H9 (cell line): ENCODE data around the gene ABCA4. TPM values are rescaled to one million over a fixed set of nuclear protein-coding genes. Genes with fewer than 3 reads are reported as not detected.

Experiments used
- DNase-seq: peaks from one replicate; pipeline ENCODE4 v3.0.0-alpha.2; 2017
- H2AFZ ChIP-seq: one replicate; pipeline ENCODE4 v1.6.1; 2013; ENCODE audit warnings: mild to moderate bottlenecking, low read length, control low read depth, moderate library complexity
- H2AK5ac ChIP-seq: 2 replicates; pipeline ENCODE4 v1.6.1; 2013; ENCODE audit warnings: low read length, control low read depth, mixed read lengths; ENCODE audit not compliant: insufficient read length
- H2BK120ac ChIP-seq: one replicate; pipeline ENCODE4 v1.6.1; 2013; ENCODE audit warnings: low read depth, mild to moderate bottlenecking, low read length, control low read depth, inconsistent platforms; ENCODE audit not compliant: poor library complexity, severe bottlenecking
- H2BK12ac ChIP-seq: 2 replicates; pipeline ENCODE4 v1.6.1; 2013; ENCODE audit warnings: low read length, control low read depth, mixed read lengths, low read depth; ENCODE audit not compliant: insufficient read length
- H2BK15ac ChIP-seq: 2 replicates; pipeline ENCODE4 v1.6.1; 2013; ENCODE audit warnings: low read depth, low read length, control low read depth
- H2BK20ac ChIP-seq: one replicate; pipeline ENCODE4 v1.6.1; 2013; ENCODE audit warnings: low read depth, mild to moderate bottlenecking, low read length, control low read depth, inconsistent platforms; ENCODE audit not compliant: poor library complexity, severe bottlenecking
- H2BK5ac ChIP-seq: 2 replicates; pipeline ENCODE4 v1.6.1; 2013; ENCODE audit warnings: low read length, control low read depth, mixed read lengths; ENCODE audit not compliant: insufficient read length
- H3K14ac ChIP-seq: 2 replicates; pipeline ENCODE4 v1.6.1; 2013; ENCODE audit warnings: low read length, control low read depth; ENCODE audit not compliant: insufficient read depth
- H3K18ac ChIP-seq: 2 replicates; pipeline ENCODE4 v1.6.1; 2013; ENCODE audit warnings: low read depth, mild to moderate bottlenecking, mixed read lengths, low read length, control low read depth; ENCODE audit not compliant: insufficient read length
- H3K23ac ChIP-seq: 2 replicates; pipeline ENCODE4 v1.6.1; 2013; ENCODE audit warnings: low read length, control low read depth, mixed read lengths, low read depth; ENCODE audit not compliant: insufficient read length
- H3K23me2 ChIP-seq: 2 replicates; pipeline ENCODE4 v1.6.1; 2013; ENCODE audit warnings: low read depth, mild to moderate bottlenecking, mixed read lengths, low read length, control low read depth; ENCODE audit not compliant: insufficient read length, poor library complexity, severe bottlenecking
- H3K27ac ChIP-seq: 2 replicates; pipeline ENCODE4 v1.5.1; 2013; ENCODE audit warnings: low read length, control low read depth, mixed read lengths, low read depth; ENCODE audit not compliant: insufficient read length
- H3K27me3 ChIP-seq: 2 replicates; pipeline ENCODE4 v1.6.1; 2013; ENCODE audit warnings: low read length, control low read depth, inconsistent platforms; ENCODE audit not compliant: insufficient read depth
- H3K4ac ChIP-seq: 2 replicates; pipeline ENCODE4 v1.6.1; 2013; ENCODE audit warnings: low read depth, mild to moderate bottlenecking, control low read depth, inconsistent platforms, low read length, moderate library complexity
- H3K4me1 ChIP-seq: 2 replicates; pipeline ENCODE4 v1.6.1; 2013; ENCODE audit warnings: low read length, control low read depth, inconsistent platforms; ENCODE audit not compliant: insufficient read depth
- H3K4me2 ChIP-seq: 2 replicates; pipeline ENCODE4 v1.6.1; 2013; ENCODE audit warnings: low read length, control low read depth, mixed read lengths; ENCODE audit not compliant: insufficient read length, insufficient read depth
- H3K56ac ChIP-seq: 2 replicates; pipeline ENCODE4 v1.6.1; 2013; ENCODE audit warnings: low read depth, mild to moderate bottlenecking, mixed read lengths, low read length, control low read depth; ENCODE audit not compliant: insufficient read length
- H3K79me1 ChIP-seq: 2 replicates; pipeline ENCODE4 v1.6.1; 2013; ENCODE audit warnings: low read depth, mild to moderate bottlenecking, moderate library complexity, low read length, control low read depth, inconsistent platforms; ENCODE audit not compliant: insufficient read depth, poor library complexity, severe bottlenecking
- H3K79me2 ChIP-seq: 2 replicates; pipeline ENCODE4 v1.6.1; 2013; ENCODE audit warnings: low read length, control low read depth, inconsistent platforms; ENCODE audit not compliant: insufficient read depth
- H3K9ac ChIP-seq: 2 replicates; pipeline ENCODE4 v1.6.1; 2013; ENCODE audit warnings: low read length, control low read depth, mixed read lengths; ENCODE audit not compliant: insufficient read length; ENCODE audit errors: extremely low read depth
- H3K9me3 ChIP-seq: one replicate; pipeline ENCODE4 v1.6.1; 2013; ENCODE audit warnings: low read depth, low read length, inconsistent platforms; ENCODE audit not compliant: control insufficient read depth
- H3T11ph ChIP-seq: one replicate; pipeline ENCODE4 v1.6.1; 2013; ENCODE audit warnings: mild to moderate bottlenecking, low read length, control low read depth, inconsistent platforms
- H4K20me1 ChIP-seq: one replicate; pipeline ENCODE4 v1.6.1; 2013; ENCODE audit not compliant: control insufficient read depth, insufficient read length, insufficient read depth
- H4K5ac ChIP-seq: 2 replicates; pipeline ENCODE4 v1.6.1; 2013; ENCODE audit warnings: low read depth, mild to moderate bottlenecking, mixed read lengths, low read length, control low read depth; ENCODE audit not compliant: insufficient read length
- H4K8ac ChIP-seq: replicated peaks from 2 replicates; pipeline ENCODE4 v1.6.1; 2013; ENCODE audit warnings: low read length, control low read depth, mixed read lengths, low read depth; ENCODE audit not compliant: insufficient read length
- H4K91ac ChIP-seq: 2 replicates; pipeline ENCODE4 v1.6.1; 2013; ENCODE audit warnings: low read depth, mild to moderate bottlenecking, moderate library complexity, mixed read lengths, low read length, control low read depth; ENCODE audit not compliant: insufficient read length
- H3K27ac Mint-ChIP-seq, 3 experiments: 2 replicates in 2 of 3; 3 replicates in 1 of 3; pipeline ENCODE4 v1.8.0; 2020 to 2021; ENCODE audit warnings: mixed read lengths in 3 of 3, mild to moderate bottlenecking in 1 of 3, moderate library complexity in 1 of 3
- H3K27me3 Mint-ChIP-seq: 2 replicates; pipeline ENCODE4 v1.8.0; 2021; ENCODE audit warnings: low read depth, mild to moderate bottlenecking, moderate library complexity, mixed read lengths
- H3K36me3 Mint-ChIP-seq, 3 experiments: 2 replicates in 2 of 3; 3 replicates in 1 of 3; pipeline ENCODE4 v1.8.0; 2020 to 2021; ENCODE audit warnings: low read depth in 3 of 3, mixed read lengths in 3 of 3; ENCODE audit not compliant: insufficient read depth in 1 of 3
- H3K4me1 Mint-ChIP-seq, 2 experiments: 2 replicates each; pipeline ENCODE4 v1.8.0; 2020; ENCODE audit warnings: mixed read lengths in 2 of 2
- H3K4me3 Mint-ChIP-seq, 2 experiments: 2 replicates in 1 of 2; 3 replicates in 1 of 2; pipeline ENCODE4 v1.8.0; 2020 to 2021; ENCODE audit warnings: mild to moderate bottlenecking in 2 of 2, mixed read lengths in 2 of 2, moderate library complexity in 1 of 2
- H3K9me3 Mint-ChIP-seq, 2 experiments: 2 replicates in 1 of 2; 3 replicates in 1 of 2; pipeline ENCODE4 v1.8.0; 2020; ENCODE audit warnings: mild to moderate bottlenecking in 2 of 2, mixed read lengths in 2 of 2, moderate library complexity in 1 of 2
- WGBS: extraction: QIAGEN DNeasy Blood & Tissue Kit; methylation state at CpG from one replicate; pipeline ENCODE4 v1.1.7; 2013; ENCODE audit warnings: missing lambda C conversion rate, low lambda C conversion rate, mixed read lengths; ENCODE audit not compliant: insufficient read length; ENCODE audit errors: extremely low coverage; 5-methylcytosine and 5-hydroxymethylcytosine counted together
- total RNA-seq: library from RNA; stranded (reverse); gene quantifications from 2 replicates; pipeline ENCODE4 v1.2.1, GENCODE V29; 2021
- TF ChIP-seq, protein P1 (sequence below): fragments of 200-600 bp; sonication (generic); conservative IDR thresholded peaks from 3 replicates; pipeline ENCODE4 v1.8.0; 2021; ENCODE audit warnings: antibody characterized with exemption, mild to moderate bottlenecking

ABCA4 gene
- total RNA-seq, 1 experiment from 2014 or later: not detected

DNA sequence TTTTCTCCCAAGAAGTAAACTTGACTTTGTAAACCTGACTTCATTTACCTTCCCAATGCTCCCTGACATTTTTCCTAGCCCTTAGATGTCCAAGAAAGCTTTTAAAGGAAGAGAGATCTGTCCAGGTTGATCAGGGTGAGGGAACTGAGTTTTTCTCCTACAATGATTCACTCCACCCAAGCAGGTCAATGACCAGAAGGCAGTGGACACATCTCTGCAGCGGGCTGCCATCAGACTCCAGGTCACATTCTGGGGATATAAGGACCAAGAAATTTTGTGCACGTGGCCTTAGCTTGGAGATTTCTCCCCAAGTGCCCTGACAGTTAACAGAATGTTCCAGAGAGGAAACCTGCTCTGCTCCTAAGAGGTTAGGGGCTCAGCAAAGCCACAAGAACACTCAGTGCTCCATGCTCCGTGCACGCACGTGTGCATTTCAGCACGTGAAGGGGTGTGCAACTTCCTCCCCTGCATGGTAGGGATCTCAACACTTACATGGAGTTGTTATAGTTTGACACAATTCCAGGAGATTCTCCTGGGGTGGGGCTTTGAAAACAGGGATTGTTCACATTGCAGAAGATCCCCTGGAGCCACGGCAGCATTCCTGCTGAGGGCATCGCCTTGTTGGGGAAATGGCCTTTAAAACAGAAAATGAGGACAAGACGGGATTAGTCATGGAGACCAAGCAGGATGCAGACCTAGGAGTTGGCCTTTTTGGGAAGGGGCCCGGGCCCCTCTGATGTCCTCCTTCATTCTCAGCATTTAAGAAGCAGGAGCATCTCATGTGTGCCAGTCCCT is 9.8 kb downstream of the ABCA4 start:
- Mint-ChIP-seq H3K27ac (no peak overlapping the region), H3K36me3 (peaks cover 0 to 3% (median 0%) of the 10 kb centered on the region in 3 experiments; a peak in 2 of 7 replicates)

More for the DNA sequence above, 9.8 kb downstream of the ABCA4 start:
- Histone ChIP-seq H3K9ac (no peak overlapping the region), H3K9me3 (no peaks in the 10 kb centered on the region), H2AFZ (no peak overlapping the region), H2BK120ac (no peak overlapping the region), H2AK5ac (no peak overlapping the region), H3K56ac (no peak overlapping the region), H4K20me1 (no peaks in the 10 kb centered on the region), H3K18ac (no peak overlapping the region), H3K79me1 (no peaks in the 10 kb centered on the region), H3K27me3 (peaks cover 8% of the 10 kb centered on the region; the same call in 1 of the 2 replicates), H3T11ph (no peak overlapping the region), H4K8ac (no peak overlapping the region), H2BK20ac (no peak overlapping the region), H2BK15ac (no peak overlapping the region), H3K79me2 (no peaks in the 10 kb centered on the region), H3K4me2 (no peak overlapping the region), H2BK12ac (no peak overlapping the region), H3K23ac (no peak overlapping the region), H4K5ac (no peak overlapping the region), H3K23me2 (no peaks in the 10 kb centered on the region), H3K27ac (no peak overlapping the region), H3K4ac (no peak overlapping the region), H4K91ac (no peak overlapping the region), H2BK5ac (no peak overlapping the region), H3K4me1 (peaks cover 11% of the 10 kb centered on the region), H3K14ac (no peak overlapping the region)
- WGBS: no CpG with 5 or more reads among the region's 10 CpGs
- TF ChIP-seq, protein P1, sequence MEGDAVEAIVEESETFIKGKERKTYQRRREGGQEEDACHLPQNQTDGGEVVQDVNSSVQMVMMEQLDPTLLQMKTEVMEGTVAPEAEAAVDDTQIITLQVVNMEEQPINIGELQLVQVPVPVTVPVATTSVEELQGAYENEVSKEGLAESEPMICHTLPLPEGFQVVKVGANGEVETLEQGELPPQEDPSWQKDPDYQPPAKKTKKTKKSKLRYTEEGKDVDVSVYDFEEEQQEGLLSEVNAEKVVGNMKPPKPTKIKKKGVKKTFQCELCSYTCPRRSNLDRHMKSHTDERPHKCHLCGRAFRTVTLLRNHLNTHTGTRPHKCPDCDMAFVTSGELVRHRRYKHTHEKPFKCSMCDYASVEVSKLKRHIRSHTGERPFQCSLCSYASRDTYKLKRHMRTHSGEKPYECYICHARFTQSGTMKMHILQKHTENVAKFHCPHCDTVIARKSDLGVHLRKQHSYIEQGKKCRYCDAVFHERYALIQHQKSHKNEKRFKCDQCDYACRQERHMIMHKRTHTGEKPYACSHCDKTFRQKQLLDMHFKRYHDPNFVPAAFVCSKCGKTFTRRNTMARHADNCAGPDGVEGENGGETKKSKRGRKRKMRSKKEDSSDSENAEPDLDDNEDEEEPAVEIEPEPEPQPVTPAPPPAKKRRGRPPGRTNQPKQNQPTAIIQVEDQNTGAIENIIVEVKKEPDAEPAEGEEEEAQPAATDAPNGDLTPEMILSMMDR: no peak
- peaks cover 92% of the 10 kb centered on the region for H3K27me3 Mint-ChIP-seq
- peaks cover 40 to 45% of the 10 kb centered on the region in 2 experiments for H3K4me1 Mint-ChIP-seq
- peaks cover 3 to 4% of the 10 kb centered on the region in 2 experiments; a peak in 3 of 5 replicates for H3K9me3 Mint-ChIP-seq
- no peak overlapping the region for H3K4me3 Mint-ChIP-seq
- DNase-seq: no peak
